ENCODE results near the gene SYTL3.
"Not testable (repeated sequence)": the region's sequence is repeated elsewhere in the genome, so short reads cannot be mapped to it uniquely, and the experiment has no call there.

The SYTL3 gene

GRCh38 chr6:158644231-158645063 is 5.4 kb upstream of the SYTL3 start, which contains the start of gene DYNLT1:
Gene DYNLT1 (minus strand): TSS chr6:158644743. CDS start chr6:158644708, 35 bp downstream.
- peak within 1 kb of the TSS; percentile 91 for H3K4me3 ChIP-seq (ENCODE audit: low read depth, low read length)
- in situ Hi-C loops (cut with HindIII; ENCODE audit: low sequenced_read_pairs): no loop called here
- TF ChIP-seq, protein P1, sequence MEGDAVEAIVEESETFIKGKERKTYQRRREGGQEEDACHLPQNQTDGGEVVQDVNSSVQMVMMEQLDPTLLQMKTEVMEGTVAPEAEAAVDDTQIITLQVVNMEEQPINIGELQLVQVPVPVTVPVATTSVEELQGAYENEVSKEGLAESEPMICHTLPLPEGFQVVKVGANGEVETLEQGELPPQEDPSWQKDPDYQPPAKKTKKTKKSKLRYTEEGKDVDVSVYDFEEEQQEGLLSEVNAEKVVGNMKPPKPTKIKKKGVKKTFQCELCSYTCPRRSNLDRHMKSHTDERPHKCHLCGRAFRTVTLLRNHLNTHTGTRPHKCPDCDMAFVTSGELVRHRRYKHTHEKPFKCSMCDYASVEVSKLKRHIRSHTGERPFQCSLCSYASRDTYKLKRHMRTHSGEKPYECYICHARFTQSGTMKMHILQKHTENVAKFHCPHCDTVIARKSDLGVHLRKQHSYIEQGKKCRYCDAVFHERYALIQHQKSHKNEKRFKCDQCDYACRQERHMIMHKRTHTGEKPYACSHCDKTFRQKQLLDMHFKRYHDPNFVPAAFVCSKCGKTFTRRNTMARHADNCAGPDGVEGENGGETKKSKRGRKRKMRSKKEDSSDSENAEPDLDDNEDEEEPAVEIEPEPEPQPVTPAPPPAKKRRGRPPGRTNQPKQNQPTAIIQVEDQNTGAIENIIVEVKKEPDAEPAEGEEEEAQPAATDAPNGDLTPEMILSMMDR (IDR thresholded peaks at IDR 0.05; ENCODE audit: low read depth, low read length, missing control alignments): no peak
- peak; percentile 70 for DNase-seq (ENCODE audit: low read depth)

GRCh38 chr6:158645064-158646022 is 4.5 kb upstream of the SYTL3 start:
- in situ Hi-C loops (cut with HindIII; ENCODE audit: low sequenced_read_pairs): no loop called here
- H3K4me3 ChIP-seq (ENCODE audit: low read depth, low read length): peak overlapping the region; percentile 91
- TF ChIP-seq, protein P1 (IDR thresholded peaks at IDR 0.05; ENCODE audit: low read depth, low read length, missing control alignments): no peak
- no peak for DNase-seq (ENCODE audit: low read depth)

DNA sequence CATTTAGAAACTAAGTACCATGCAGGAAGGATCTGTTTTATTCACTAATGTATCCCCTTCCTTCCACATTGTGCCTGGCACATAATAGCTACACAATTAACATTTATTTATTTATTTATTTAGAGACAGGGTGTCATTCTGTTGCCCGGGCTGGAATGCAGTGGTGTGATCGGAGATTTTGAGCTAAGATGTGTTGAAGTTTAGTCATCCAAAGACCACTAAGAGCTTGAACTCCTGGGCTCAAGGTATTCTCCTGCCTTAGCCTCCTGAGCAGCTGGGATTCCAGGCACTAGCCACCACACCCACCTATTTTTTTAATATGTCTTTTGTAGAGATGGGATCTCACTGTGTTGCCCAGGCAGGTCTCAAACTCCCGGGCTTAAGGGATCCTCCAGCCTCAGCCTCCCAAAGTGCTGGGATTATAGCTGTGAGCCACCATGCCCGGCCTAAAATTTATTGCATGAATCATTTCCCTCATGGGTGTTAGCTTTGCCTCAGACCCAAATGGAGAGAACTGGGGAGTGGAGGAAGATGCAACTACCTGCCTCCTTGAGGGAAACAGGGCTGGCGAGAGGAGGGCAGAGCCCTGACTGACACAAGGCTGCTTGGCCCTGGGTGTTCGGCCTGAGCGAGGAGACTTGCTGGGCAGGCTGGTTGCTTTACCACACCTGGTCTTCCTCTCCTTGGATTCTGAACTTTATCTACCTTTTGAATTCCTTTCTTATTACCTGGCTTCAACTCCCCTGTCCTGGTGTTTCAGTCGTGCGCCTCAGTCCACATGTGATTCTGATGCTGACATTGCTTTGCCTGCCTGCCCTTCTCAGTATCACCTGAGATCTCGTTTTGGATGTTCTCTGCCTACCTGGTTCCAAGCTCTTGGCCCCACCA is 3.6 kb upstream of the SYTL3 start:
- in situ Hi-C loops (cut with HindIII; ENCODE audit: low sequenced_read_pairs): no loop called here
- no peak for DNase-seq (ENCODE audit: low read depth)
- H3K4me3 ChIP-seq (ENCODE audit: low read depth, low read length): no peak overlapping the region
- TF ChIP-seq, protein P1 (IDR thresholded peaks at IDR 0.05; ENCODE audit: low read depth, low read length, missing control alignments): no peak

DNA sequence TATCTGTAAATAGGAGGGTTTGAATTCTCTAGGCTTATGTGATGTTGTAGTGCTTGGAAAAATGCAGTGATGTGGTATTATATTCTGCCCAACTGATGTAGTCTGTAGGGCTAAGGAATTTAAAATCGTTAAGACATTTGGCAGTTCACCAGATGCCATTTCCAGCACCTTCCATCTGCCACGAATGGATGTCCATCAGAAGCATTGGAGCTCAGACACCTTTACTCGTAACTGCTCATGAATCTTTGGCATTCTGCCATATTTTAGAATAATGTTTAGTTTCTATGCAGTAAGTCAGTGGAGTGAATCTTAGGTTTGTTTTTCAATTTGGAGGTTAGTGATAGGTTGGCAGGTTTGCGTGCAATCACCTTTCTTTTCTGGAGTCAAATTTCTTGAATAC is 2.4 kb upstream of the SYTL3 start:
- DNase-seq (ENCODE audit: low read depth): no peak
- in situ Hi-C loops (cut with HindIII; ENCODE audit: low sequenced_read_pairs): no loop called here
- no peak overlapping the region for H3K4me3 ChIP-seq (ENCODE audit: low read depth, low read length)
- TF ChIP-seq, protein P1 (IDR thresholded peaks at IDR 0.05; ENCODE audit: low read depth, low read length, missing control alignments): no peak

DNA sequence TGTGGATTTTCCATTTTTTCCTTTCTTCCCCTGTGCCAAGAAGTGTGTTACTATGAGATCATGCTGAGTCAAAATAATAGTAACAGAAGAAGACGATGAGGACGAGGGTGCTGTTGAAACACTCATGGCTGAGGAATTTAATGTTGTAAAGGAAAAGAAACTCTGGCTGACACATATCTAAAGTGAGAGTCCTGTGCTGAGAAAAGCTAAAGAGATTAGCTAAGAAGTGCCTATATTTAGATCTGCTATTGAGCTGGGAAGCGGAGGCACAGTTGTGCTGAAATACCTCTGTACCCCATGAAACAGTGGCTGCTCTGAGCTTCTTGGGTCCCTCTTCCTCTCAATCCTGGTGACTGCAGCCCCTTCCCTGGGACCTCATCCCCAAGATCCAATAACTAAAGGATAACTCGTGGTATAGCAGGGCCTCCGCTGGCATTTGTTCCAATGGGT is 1.1 kb upstream of the SYTL3 start:
- in situ Hi-C loops (cut with HindIII; ENCODE audit: low sequenced_read_pairs): no loop called here
- DNase-seq (ENCODE audit: low read depth): no peak
- TF ChIP-seq, protein P1 (IDR thresholded peaks at IDR 0.05; ENCODE audit: low read depth, low read length, missing control alignments): no peak
- H3K4me3 ChIP-seq (ENCODE audit: low read depth, low read length): no peak overlapping the region

GRCh38 chr6:158651981-158652737 is 2.3 kb downstream of the SYTL3 start:
- DNase-seq (ENCODE audit: low read depth); H3K4me3 ChIP-seq (ENCODE audit: low read depth, low read length); in situ Hi-C loops (cut with HindIII; ENCODE audit: low sequenced_read_pairs): not testable (repeated sequence)
